Tibial nerve (tissue), 4 donors: ENCODE results near the gene KDM4C.

Source experiments
- EP300 ChIP-seq, 2 donors: sonication (generic); formaldehyde crosslinking; IDR thresholded peaks; one replicate each; pipeline ENCODE4 v1.6.1; 2017; ENCODE audit warnings: antibody characterized with exemption in 2 of 2, mild to moderate bottlenecking in 1 of 2
- POLR2A ChIP-seq, 2 donors: fragments of 450-650 bp; IDR thresholded peaks; one replicate each; pipeline ENCODE4 v1.6.1; 2017; ENCODE audit warnings: antibody characterized with exemption in 2 of 2, mild to moderate bottlenecking in 2 of 2, moderate library complexity in 2 of 2
- TF ChIP-seq, protein P1 (sequence below), 5 experiments: fragments of 200-600 bp in 3 of 5; fragments of 450-650 bp in 2 of 5; sonication (generic) in 3 of 5; IDR thresholded peaks; one replicate each; pipeline ENCODE4 v1.5.1; 2016 to 2019; ENCODE audit warnings: antibody characterized with exemption in 5 of 5, mild to moderate bottlenecking in 3 of 5, moderate library complexity in 2 of 5

- TF ChIP-seq, protein P1, sequence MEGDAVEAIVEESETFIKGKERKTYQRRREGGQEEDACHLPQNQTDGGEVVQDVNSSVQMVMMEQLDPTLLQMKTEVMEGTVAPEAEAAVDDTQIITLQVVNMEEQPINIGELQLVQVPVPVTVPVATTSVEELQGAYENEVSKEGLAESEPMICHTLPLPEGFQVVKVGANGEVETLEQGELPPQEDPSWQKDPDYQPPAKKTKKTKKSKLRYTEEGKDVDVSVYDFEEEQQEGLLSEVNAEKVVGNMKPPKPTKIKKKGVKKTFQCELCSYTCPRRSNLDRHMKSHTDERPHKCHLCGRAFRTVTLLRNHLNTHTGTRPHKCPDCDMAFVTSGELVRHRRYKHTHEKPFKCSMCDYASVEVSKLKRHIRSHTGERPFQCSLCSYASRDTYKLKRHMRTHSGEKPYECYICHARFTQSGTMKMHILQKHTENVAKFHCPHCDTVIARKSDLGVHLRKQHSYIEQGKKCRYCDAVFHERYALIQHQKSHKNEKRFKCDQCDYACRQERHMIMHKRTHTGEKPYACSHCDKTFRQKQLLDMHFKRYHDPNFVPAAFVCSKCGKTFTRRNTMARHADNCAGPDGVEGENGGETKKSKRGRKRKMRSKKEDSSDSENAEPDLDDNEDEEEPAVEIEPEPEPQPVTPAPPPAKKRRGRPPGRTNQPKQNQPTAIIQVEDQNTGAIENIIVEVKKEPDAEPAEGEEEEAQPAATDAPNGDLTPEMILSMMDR (IDR thresholded peaks at IDR 0.05) = no peak
- no peak for TF ChIP-seq POLR2A (IDR thresholded peaks at IDR 0.05)
- no peak for TF ChIP-seq EP300 (IDR thresholded peaks at IDR 0.05)
Measured at GRCh38 chr9:7180247-7180646, 422.5 kb downstream of the KDM4C start.
